Measurements from ENCODE around the gene CEP70. TPM values are rescaled to one million over a fixed set of nuclear protein-coding genes. Genes with fewer than 3 reads are reported as not detected.
"Not testable (repeated sequence)": the region's sequence is repeated elsewhere in the genome, so short reads cannot be mapped to it uniquely, and the experiment has no call there.

The CEP70 gene
- total and polyA plus RNA-seq, 12 donors = 10.6 to 32.2 (median 23.8) TPM

- intact Hi-C loops (cut with DNase I) = loop anchor here in 3 of 10 donors (2.0 to 10.0 kb wide), 4 partner anchors 14 to 314 kb away; partner anchors contain the start of gene CEP70 (in 1 of the 3)
- no peak for TF ChIP-seq CTCF (IDR thresholded peaks at IDR 0.05)
- Histone ChIP-seq H3K9me3 (no peaks in the 10 kb centered on the region), H3K4me1 (peaks cover 3 to 15% (median 12%) of the 10 kb centered on the region in 9 donors), H3K27ac (peak within 1 kb of the TSS; percentile 86 to 99 (median 96)), H3K4me3 (peak within 1 kb of the TSS; percentile 33 to 95 (median 78)), H3K36me3 (peaks cover 0 to 4% (median 0%) of the 10 kb centered on the region in 9 donors), H3K27me3 (no peaks in the 10 kb centered on the region)
- 2% methylated on average over 68 of the region's 68 CpGs for WGBS, 2 donors
- peak; percentile 82 to 93 (median 86) for ATAC-seq
- peak; percentile 59 to 75 for DNase-seq
Observed at GRCh38 chr3:138608322-138609135, 14.5 kb upstream of the CEP70 start, which contains the start of gene FAIM. Gene FAIM (plus strand): TSS chr3:138608771. CDS start chr3:138619727, 10,956 bp downstream.

- DNase-seq, H3K27ac ChIP-seq, H3K36me3 ChIP-seq, H3K9me3 ChIP-seq, H3K4me1 ChIP-seq, H3K27me3 ChIP-seq, H3K4me3 ChIP-seq, ATAC-seq: not testable (repeated sequence)
- WGBS, 2 donors = 92 to 96% methylated on average over 5 of the region's 5 CpGs
- intact Hi-C loops (cut with DNase I) = loop anchor here in 1 of 10 donors (10.0 kb wide), 1 partner anchor 81 kb away; no protein-coding TSS in a partner anchor
Observed at GRCh38 chr3:138604106-138604595, 10.1 kb upstream of the CEP70 start.

- H3K4me3 ChIP-seq, H3K36me3 ChIP-seq, H3K27ac ChIP-seq, ATAC-seq, H3K9me3 ChIP-seq, DNase-seq, H3K27me3 ChIP-seq, H3K4me1 ChIP-seq: not testable (repeated sequence)
- intact Hi-C loops (cut with DNase I) = loop anchor here in 1 of 10 donors (10.0 kb wide), 1 partner anchor 83 kb away; no protein-coding TSS in a partner anchor
- 74 to 81% methylated on average over 2 of the region's 2 CpGs for WGBS, 2 donors
Observed at GRCh38 chr3:138601661-138602060, 7.6 kb upstream of the CEP70 start.

GRCh38 chr3:138600100-138600745, 6.2 kb upstream of the CEP70 start:
- DNase-seq (no peak), ATAC-seq (no peak)
- H3K27me3 ChIP-seq = no peaks in the 10 kb centered on the region
- intact Hi-C loops (cut with DNase I) = loop anchor here in 1 of 10 donors (10.0 kb wide), 1 partner anchor 85 kb away; no protein-coding TSS in a partner anchor
- 79 to 85% methylated on average over 8 of the region's 8 CpGs for WGBS, 2 donors
- H3K27ac ChIP-seq = no peak overlapping the region
- TF ChIP-seq CTCF (IDR thresholded peaks at IDR 0.05) = no peak
- peaks cover 0 to 1% (median 0%) of the 10 kb centered on the region in 9 donors for H3K4me1 ChIP-seq
- no peaks in the 10 kb centered on the region for H3K9me3 ChIP-seq
- no peaks in the 10 kb centered on the region for H3K36me3 ChIP-seq
- H3K4me3 ChIP-seq = no peak overlapping the region

- WGBS, 2 donors = 97 to 98% methylated on average over 3 of the region's 3 CpGs
Observed at GRCh38 chr3:138598534-138598933, 4.5 kb upstream of the CEP70 start.

GRCh38 chr3:138597186-138597976, 3.3 kb upstream of the CEP70 start:
- WGBS, 2 donors = 90 to 92% methylated on average over 6 of the region's 6 CpGs
- H3K27ac ChIP-seq, H3K36me3 ChIP-seq, DNase-seq, H3K27me3 ChIP-seq, H3K9me3 ChIP-seq, ATAC-seq, H3K4me3 ChIP-seq: not testable (repeated sequence)
- intact Hi-C loops (cut with DNase I) = loop anchor here in 4 of 10 donors (5.0 to 10.0 kb wide), 3 partner anchors 97 to 320 kb away; no protein-coding TSS in a partner anchor
- peaks cover 0 to 25% (median 9%) of the 10 kb centered on the region in 9 donors for H3K4me1 ChIP-seq

More at GRCh38 chr3:138598534-138598933, 4.5 kb upstream of the CEP70 start:
- intact Hi-C loops (cut with DNase I) = loop anchor here in 4 of 10 donors (5.0 to 10.0 kb wide), 3 partner anchors 96 to 319 kb away; no protein-coding TSS in a partner anchor
- Histone ChIP-seq H3K27ac (no peak overlapping the region), H3K4me3 (no peak overlapping the region), H3K9me3 (no peaks in the 10 kb centered on the region), H3K27me3 (peaks cover 0 to 6% (median 0%) of the 10 kb centered on the region in 7 donors), H3K36me3 (no peaks in the 10 kb centered on the region), H3K4me1 (peaks cover 0 to 15% (median 3%) of the 10 kb centered on the region in 9 donors)
- TF ChIP-seq CTCF (IDR thresholded peaks at IDR 0.05) = no peak
- DNase-seq (no peak), ATAC-seq (no peak)
